Esophagus squamous epithelium (tissue), 4 donors: ENCODE measurements around the gene CLDN18.

Experiments used
- POLR2A ChIP-seq, 4 donors: fragments of 450-650 bp; IDR thresholded peaks; one replicate each; pipeline ENCODE4 v1.6.1; 2017; ENCODE audit warnings: antibody characterized with exemption in 4 of 4, mild to moderate bottlenecking in 4 of 4, moderate library complexity in 3 of 4
- TF ChIP-seq, protein P1 (sequence below), 6 experiments: fragments of 450-650 bp in 4 of 6; fragments of 200-600 bp in 2 of 6; sonication (generic) in 2 of 6; IDR thresholded peaks; one replicate each; pipeline ENCODE4 v1.5.1; 2016 to 2019; ENCODE audit warnings: antibody characterized with exemption in 6 of 6, mild to moderate bottlenecking in 4 of 6, moderate library complexity in 4 of 6

- TF ChIP-seq, protein P1, sequence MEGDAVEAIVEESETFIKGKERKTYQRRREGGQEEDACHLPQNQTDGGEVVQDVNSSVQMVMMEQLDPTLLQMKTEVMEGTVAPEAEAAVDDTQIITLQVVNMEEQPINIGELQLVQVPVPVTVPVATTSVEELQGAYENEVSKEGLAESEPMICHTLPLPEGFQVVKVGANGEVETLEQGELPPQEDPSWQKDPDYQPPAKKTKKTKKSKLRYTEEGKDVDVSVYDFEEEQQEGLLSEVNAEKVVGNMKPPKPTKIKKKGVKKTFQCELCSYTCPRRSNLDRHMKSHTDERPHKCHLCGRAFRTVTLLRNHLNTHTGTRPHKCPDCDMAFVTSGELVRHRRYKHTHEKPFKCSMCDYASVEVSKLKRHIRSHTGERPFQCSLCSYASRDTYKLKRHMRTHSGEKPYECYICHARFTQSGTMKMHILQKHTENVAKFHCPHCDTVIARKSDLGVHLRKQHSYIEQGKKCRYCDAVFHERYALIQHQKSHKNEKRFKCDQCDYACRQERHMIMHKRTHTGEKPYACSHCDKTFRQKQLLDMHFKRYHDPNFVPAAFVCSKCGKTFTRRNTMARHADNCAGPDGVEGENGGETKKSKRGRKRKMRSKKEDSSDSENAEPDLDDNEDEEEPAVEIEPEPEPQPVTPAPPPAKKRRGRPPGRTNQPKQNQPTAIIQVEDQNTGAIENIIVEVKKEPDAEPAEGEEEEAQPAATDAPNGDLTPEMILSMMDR (IDR thresholded peaks at IDR 0.05), result no peak
- TF ChIP-seq POLR2A (IDR thresholded peaks at IDR 0.05), result no peak
Measured at GRCh38 chr3:137992592-137992991, 17.4 kb upstream of the CLDN18 start.
